GM06990 (cell line): ENCODE data around the gene UBE2U.

Experiments
- DNase-seq: peaks from one replicate; pipeline ENCODE4 v3.0.0-alpha.2; 2011; ENCODE audit not compliant: insufficient read length; ENCODE audit errors: extremely low read depth
- H3K27me3 ChIP-seq: replicated peaks from 2 replicates; pipeline ENCODE4 v1.6.0; 2011; ENCODE audit warnings: low read length; ENCODE audit not compliant: control insufficient read depth, insufficient read depth
- H3K36me3 ChIP-seq: 2 replicates; pipeline ENCODE4 v1.5.1; 2011; ENCODE audit warnings: low read length; ENCODE audit not compliant: control insufficient read depth, insufficient read depth
- H3K4me3 ChIP-seq: replicated peaks from 2 replicates; pipeline ENCODE4 v1.5.1; 2011; ENCODE audit warnings: low read depth, mild to moderate bottlenecking, control low read depth, low read length
- CTCF ChIP-seq: IDR thresholded peaks from 2 replicates; pipeline ENCODE4 v1.5.1; 2011; ENCODE audit warnings: low read length, control low read depth, mild to moderate bottlenecking, inconsistent platforms; ENCODE audit not compliant: insufficient read depth, poor library complexity, severe bottlenecking

The UBE2U gene

GRCh38 chr1:64173336-64173940, 30.0 kb upstream of the UBE2U start:
- DNase-seq, result no peak
- no peak for TF ChIP-seq CTCF
- no peaks in the 10 kb centered on the region for H3K36me3 ChIP-seq
- no peak overlapping the region for H3K4me3 ChIP-seq
- H3K27me3 ChIP-seq, result no peaks in the 10 kb centered on the region

- DNase-seq, result no peak
- Histone ChIP-seq H3K36me3 (no peaks in the 10 kb centered on the region), H3K4me3 (no peak overlapping the region), H3K27me3 (no peaks in the 10 kb centered on the region)
- no peak for TF ChIP-seq CTCF
Observed at GRCh38 chr1:64175639-64176038, 27.8 kb upstream of the UBE2U start.

GRCh38 chr1:64176659-64177058, 26.8 kb upstream of the UBE2U start:
- TF ChIP-seq CTCF, result no peak
- Histone ChIP-seq H3K4me3 (no peak overlapping the region), H3K27me3 (no peaks in the 10 kb centered on the region), H3K36me3 (no peaks in the 10 kb centered on the region)
- no peak for DNase-seq

GRCh38 chr1:64179588-64179987, 23.8 kb upstream of the UBE2U start:
- Histone ChIP-seq H3K27me3 (no peaks in the 10 kb centered on the region), H3K4me3 (no peak overlapping the region), H3K36me3 (no peaks in the 10 kb centered on the region)
- no peak for TF ChIP-seq CTCF
- DNase-seq, result no peak

GRCh38 chr1:64182207-64182606, 21.2 kb upstream of the UBE2U start:
- no peak overlapping the region for H3K4me3 ChIP-seq
- no peak for DNase-seq
- no peak for TF ChIP-seq CTCF
- no peaks in the 10 kb centered on the region for H3K36me3 ChIP-seq
- H3K27me3 ChIP-seq, result no peaks in the 10 kb centered on the region

- no peak for TF ChIP-seq CTCF
- Histone ChIP-seq H3K4me3 (no peak overlapping the region), H3K36me3 (no peaks in the 10 kb centered on the region), H3K27me3 (no peaks in the 10 kb centered on the region)
- DNase-seq, result no peak
Observed at GRCh38 chr1:64183395-64184002, 19.9 kb upstream of the UBE2U start.
